K562 (cell line): ENCODE measurements around the gene PQBP1. TPM values are rescaled to one million over a fixed set of nuclear protein-coding genes. Genes with fewer than 3 reads are reported as not detected.
A peak's percentile ranks its signal among the peaks of the same experiment; 100 is the strongest.

Experiments used
- ARNT ChIP-seq, 2 experiments: fragments of 450-650 bp; IDR thresholded peaks; 2 replicates each; pipeline ENCODE4 v1.6.1; 2016; ENCODE audit warnings: mild to moderate bottlenecking in 1 of 2
- CEBPB ChIP-seq: fragments of 450-650 bp; IDR thresholded peaks from 2 replicates; pipeline ENCODE4 v1.6.1; 2016; ENCODE audit warnings: missing genetic modification characterization, missing compliant biosample characterization
- HLTF ChIP-seq: fragments of 450-650 bp; IDR thresholded peaks from 2 replicates; pipeline ENCODE4 v1.6.1; 2016
- MEF2D ChIP-seq: conservative IDR thresholded peaks from 2 replicates; pipeline ENCODE4 v1.6.1; 2016; ENCODE audit warnings: low read depth, missing genetic modification characterization, missing compliant biosample characterization
- NFYB ChIP-seq: IDR thresholded peaks from 2 replicates; pipeline ENCODE4 v1.6.1; 2011; ENCODE audit warnings: mild to moderate bottlenecking, moderate library complexity; ENCODE audit not compliant: insufficient read length; ENCODE audit errors: extremely low read depth
- polyA plus RNA-seq, 8 experiments: library from polyadenylated mRNA; depleted of rRNA in 4 of 8; stranded (reverse) in 5 of 8; unstranded in 3 of 8; fragments of >200 nt; fragmentation: Nextera tagmentation in 2 of 8; fragmentation: Illumina TruSeq in 1 of 8; extraction: Ambion mirVana in 2 of 8; extraction: Trizol in 1 of 8; gene quantifications; 2 replicates each; pipeline versions ENCODE4 v1.2.1 to v1.2.3, GENCODE V29; 2011 to 2014; ENCODE audit warnings: inconsistent platforms in 1 of 8, missing spikeins in 1 of 8
- total RNA-seq, 7 experiments: library from RNA; depleted of rRNA in 6 of 7; stranded (reverse); fragments of >200 nt in 6 of 7; fragmentation: Illumina TruSeq in 2 of 7; extraction: Trizol in 2 of 7; gene quantifications; 2 replicates each; pipeline versions ENCODE4 v1.2.1 to v1.2.3, GENCODE V29; 2011 to 2021; ENCODE audit warnings: low replicate concordance in 1 of 7
- TF ChIP-seq, protein P1 (sequence below): sonication (generic); formaldehyde crosslinking; IDR thresholded peaks from 2 replicates; pipeline ENCODE4 v1.8.0; 2022; ENCODE audit warnings: mild to moderate bottlenecking, missing genetic modification reagents
- TF ChIP-seq, protein P2 (sequence below): fragments of 150-350 bp; conservative IDR thresholded peaks from 2 replicates; pipeline ENCODE4 v1.6.1; 2014; ENCODE audit warnings: low read length
- TF ChIP-seq, protein P3 (sequence below), 2 experiments: fragments of 450-650 bp; conservative IDR thresholded peaks; 2 replicates each; pipeline ENCODE4 v1.6.1; 2017; ENCODE audit warnings: mild to moderate bottlenecking in 2 of 2, moderate library complexity in 2 of 2
- TF ChIP-seq, protein P4 (sequence below), 2 experiments: IDR thresholded peaks in 1 of 2; conservative IDR thresholded peaks in 1 of 2; 2 replicates each; pipeline ENCODE4 v1.6.1; 2016; ENCODE audit warnings: low read depth in 2 of 2, mild to moderate bottlenecking in 1 of 2, missing compliant biosample characterization in 1 of 2, missing genetic modification characterization in 1 of 2, moderate library complexity in 1 of 2
- TF ChIP-seq, protein P5 (sequence below), 2 experiments: fragments of 150-350 bp in 1 of 2; IDR thresholded peaks; 2 replicates each; pipeline ENCODE4 v1.6.1; 2012 to 2016; ENCODE audit warnings: low read depth in 2 of 2, low read length in 2 of 2, mild to moderate bottlenecking in 1 of 2, moderate library complexity in 1 of 2

The PQBP1 gene
- total and polyA plus RNA-seq, 9 of the 15 experiments (the other 6 are each of a cell fraction or from before 2014, with no cell fraction given), result 41.3 to 262 (median 112) TPM

DNA sequence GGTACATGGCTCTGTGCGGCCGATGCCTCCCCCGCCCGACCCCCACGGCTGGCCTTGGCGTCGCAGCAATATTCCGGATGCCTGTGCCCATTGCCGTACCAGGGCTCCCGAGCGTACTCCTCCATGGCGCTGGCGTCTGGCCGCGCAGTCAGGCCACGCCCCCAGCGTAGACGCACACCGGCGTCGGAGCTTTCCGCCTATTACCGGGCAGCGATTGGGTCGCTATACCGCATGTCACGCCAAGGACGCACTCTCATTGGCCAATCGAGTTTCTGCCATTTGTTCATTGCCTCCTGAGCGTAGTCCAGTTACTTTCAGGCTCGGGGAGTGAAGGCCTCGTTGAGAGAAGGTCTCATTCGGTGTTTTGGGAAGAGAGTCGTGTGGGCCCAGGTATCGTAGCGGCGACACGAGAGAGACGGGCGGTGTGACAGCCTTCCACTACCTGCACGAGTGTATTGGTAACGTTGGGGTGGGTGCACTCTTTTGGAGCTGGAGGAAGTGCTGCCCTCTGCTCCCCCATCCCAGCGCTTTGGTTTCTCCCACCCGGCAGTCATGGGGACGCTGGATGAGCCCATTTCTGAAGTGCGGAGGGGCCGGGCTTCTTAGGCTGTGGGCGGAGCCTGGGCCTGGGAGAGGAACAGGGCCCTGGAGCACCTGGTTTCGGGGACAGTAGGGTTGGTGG is at the start of gene PQBP1, which contains the start of gene TIMM17B (continued):
- TF ChIP-seq, protein P1, sequence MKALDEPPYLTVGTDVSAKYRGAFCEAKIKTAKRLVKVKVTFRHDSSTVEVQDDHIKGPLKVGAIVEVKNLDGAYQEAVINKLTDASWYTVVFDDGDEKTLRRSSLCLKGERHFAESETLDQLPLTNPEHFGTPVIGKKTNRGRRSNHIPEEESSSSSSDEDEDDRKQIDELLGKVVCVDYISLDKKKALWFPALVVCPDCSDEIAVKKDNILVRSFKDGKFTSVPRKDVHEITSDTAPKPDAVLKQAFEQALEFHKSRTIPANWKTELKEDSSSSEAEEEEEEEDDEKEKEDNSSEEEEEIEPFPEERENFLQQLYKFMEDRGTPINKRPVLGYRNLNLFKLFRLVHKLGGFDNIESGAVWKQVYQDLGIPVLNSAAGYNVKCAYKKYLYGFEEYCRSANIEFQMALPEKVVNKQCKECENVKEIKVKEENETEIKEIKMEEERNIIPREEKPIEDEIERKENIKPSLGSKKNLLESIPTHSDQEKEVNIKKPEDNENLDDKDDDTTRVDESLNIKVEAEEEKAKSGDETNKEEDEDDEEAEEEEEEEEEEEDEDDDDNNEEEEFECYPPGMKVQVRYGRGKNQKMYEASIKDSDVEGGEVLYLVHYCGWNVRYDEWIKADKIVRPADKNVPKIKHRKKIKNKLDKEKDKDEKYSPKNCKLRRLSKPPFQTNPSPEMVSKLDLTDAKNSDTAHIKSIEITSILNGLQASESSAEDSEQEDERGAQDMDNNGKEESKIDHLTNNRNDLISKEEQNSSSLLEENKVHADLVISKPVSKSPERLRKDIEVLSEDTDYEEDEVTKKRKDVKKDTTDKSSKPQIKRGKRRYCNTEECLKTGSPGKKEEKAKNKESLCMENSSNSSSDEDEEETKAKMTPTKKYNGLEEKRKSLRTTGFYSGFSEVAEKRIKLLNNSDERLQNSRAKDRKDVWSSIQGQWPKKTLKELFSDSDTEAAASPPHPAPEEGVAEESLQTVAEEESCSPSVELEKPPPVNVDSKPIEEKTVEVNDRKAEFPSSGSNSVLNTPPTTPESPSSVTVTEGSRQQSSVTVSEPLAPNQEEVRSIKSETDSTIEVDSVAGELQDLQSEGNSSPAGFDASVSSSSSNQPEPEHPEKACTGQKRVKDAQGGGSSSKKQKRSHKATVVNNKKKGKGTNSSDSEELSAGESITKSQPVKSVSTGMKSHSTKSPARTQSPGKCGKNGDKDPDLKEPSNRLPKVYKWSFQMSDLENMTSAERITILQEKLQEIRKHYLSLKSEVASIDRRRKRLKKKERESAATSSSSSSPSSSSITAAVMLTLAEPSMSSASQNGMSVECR (CRISPR knock-in tag), result peak; percentile 77
- TF ChIP-seq, protein P2, sequence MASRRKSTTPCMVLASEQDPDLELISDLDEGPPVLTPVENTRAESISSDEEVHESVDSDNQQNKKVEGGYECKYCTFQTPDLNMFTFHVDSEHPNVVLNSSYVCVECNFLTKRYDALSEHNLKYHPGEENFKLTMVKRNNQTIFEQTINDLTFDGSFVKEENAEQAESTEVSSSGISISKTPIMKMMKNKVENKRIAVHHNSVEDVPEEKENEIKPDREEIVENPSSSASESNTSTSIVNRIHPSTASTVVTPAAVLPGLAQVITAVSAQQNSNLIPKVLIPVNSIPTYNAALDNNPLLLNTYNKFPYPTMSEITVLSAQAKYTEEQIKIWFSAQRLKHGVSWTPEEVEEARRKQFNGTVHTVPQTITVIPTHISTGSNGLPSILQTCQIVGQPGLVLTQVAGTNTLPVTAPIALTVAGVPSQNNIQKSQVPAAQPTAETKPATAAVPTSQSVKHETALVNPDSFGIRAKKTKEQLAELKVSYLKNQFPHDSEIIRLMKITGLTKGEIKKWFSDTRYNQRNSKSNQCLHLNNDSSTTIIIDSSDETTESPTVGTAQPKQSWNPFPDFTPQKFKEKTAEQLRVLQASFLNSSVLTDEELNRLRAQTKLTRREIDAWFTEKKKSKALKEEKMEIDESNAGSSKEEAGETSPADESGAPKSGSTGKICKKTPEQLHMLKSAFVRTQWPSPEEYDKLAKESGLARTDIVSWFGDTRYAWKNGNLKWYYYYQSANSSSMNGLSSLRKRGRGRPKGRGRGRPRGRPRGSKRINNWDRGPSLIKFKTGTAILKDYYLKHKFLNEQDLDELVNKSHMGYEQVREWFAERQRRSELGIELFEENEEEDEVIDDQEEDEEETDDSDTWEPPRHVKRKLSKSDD, result no peak
- TF ChIP-seq, protein P3, sequence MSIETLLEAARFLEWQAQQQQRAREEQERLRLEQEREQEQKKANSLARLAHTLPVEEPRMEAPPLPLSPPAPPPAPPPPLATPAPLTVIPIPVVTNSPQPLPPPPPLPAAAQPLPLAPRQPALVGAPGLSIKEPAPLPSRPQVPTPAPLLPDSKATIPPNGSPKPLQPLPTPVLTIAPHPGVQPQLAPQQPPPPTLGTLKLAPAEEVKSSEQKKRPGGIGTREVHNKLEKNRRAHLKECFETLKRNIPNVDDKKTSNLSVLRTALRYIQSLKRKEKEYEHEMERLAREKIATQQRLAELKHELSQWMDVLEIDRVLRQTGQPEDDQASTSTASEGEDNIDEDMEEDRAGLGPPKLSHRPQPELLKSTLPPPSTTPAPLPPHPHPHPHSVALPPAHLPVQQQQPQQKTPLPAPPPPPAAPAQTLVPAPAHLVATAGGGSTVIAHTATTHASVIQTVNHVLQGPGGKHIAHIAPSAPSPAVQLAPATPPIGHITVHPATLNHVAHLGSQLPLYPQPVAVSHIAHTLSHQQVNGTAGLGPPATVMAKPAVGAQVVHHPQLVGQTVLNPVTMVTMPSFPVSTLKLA (conservative IDR thresholded peaks at IDR 0.05), result peak in 1 of 2 experiments; percentile 61; a peak in 3 of 4 replicates
- TF ChIP-seq CEBPB, result no peak
- TF ChIP-seq ARNT (IDR thresholded peaks at IDR 0.05), result 0 out of 4 replicates have a peak, but pooled peaks of 1 of the 2 experiments have one; percentile 22
- TF ChIP-seq MEF2D, result no peak
- TF ChIP-seq, protein P4, sequence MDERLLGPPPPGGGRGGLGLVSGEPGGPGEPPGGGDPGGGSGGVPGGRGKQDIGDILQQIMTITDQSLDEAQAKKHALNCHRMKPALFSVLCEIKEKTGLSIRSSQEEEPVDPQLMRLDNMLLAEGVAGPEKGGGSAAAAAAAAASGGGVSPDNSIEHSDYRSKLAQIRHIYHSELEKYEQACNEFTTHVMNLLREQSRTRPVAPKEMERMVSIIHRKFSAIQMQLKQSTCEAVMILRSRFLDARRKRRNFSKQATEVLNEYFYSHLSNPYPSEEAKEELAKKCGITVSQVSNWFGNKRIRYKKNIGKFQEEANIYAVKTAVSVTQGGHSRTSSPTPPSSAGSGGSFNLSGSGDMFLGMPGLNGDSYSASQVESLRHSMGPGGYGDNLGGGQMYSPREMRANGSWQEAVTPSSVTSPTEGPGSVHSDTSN (CRISPR knock-in tag; IDR thresholded peaks at IDR 0.05; ENCODE audit: low read depth), result no peak
- TF ChIP-seq, protein P4 (tag; conservative IDR thresholded peaks at IDR 0.05; ENCODE audit: low read depth), result peak; percentile 79
- peak; percentile 59; the same call in 1 of the 2 replicates for TF ChIP-seq HLTF
- TF ChIP-seq NFYB, result peak; percentile 41
- TF ChIP-seq, protein P5, sequence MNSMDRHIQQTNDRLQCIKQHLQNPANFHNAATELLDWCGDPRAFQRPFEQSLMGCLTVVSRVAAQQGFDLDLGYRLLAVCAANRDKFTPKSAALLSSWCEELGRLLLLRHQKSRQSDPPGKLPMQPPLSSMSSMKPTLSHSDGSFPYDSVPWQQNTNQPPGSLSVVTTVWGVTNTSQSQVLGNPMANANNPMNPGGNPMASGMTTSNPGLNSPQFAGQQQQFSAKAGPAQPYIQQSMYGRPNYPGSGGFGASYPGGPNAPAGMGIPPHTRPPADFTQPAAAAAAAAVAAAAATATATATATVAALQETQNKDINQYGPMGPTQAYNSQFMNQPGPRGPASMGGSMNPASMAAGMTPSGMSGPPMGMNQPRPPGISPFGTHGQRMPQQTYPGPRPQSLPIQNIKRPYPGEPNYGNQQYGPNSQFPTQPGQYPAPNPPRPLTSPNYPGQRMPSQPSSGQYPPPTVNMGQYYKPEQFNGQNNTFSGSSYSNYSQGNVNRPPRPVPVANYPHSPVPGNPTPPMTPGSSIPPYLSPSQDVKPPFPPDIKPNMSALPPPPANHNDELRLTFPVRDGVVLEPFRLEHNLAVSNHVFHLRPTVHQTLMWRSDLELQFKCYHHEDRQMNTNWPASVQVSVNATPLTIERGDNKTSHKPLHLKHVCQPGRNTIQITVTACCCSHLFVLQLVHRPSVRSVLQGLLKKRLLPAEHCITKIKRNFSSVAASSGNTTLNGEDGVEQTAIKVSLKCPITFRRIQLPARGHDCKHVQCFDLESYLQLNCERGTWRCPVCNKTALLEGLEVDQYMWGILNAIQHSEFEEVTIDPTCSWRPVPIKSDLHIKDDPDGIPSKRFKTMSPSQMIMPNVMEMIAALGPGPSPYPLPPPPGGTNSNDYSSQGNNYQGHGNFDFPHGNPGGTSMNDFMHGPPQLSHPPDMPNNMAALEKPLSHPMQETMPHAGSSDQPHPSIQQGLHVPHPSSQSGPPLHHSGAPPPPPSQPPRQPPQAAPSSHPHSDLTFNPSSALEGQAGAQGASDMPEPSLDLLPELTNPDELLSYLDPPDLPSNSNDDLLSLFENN (IDR thresholded peaks at IDR 0.05; ENCODE audit: low read depth in 2 of 2, low read length in 2 of 2), result no peak
